HepG2 (cell line): ENCODE results near the gene PLS1. TPM values are rescaled to one million over a fixed set of nuclear protein-coding genes. Genes with fewer than 3 reads are reported as not detected.
A peak's percentile ranks its signal among the peaks of the same experiment; 100 is the strongest.

Experiments
- E2F1 ChIP-seq: sonication (generic); formaldehyde crosslinking; IDR thresholded peaks from 2 replicates; pipeline ENCODE4 v1.5.0; 2020; ENCODE audit warnings: missing genetic modification reagents
- KDM2A ChIP-seq: sonication (generic); formaldehyde crosslinking; IDR thresholded peaks from 2 replicates; pipeline ENCODE4 v1.4.0; 2020; ENCODE audit warnings: low read depth, missing genetic modification reagents, borderline replicate concordance
- TBL1XR1 ChIP-seq: fragments of 150-350 bp; IDR thresholded peaks from 2 replicates; pipeline ENCODE4 v1.6.1; 2014; ENCODE audit warnings: borderline replicate concordance, low read length; ENCODE audit not compliant: partially characterized antibody
- ZFY ChIP-seq: sonication (generic); formaldehyde crosslinking; IDR thresholded peaks from 2 replicates; pipeline ENCODE4 v1.4.0; 2020; ENCODE audit warnings: missing genetic modification reagents
- ZNF430 ChIP-seq: sonication (generic); formaldehyde crosslinking; IDR thresholded peaks from 2 replicates; pipeline ENCODE4 v1.9.0; 2021; ENCODE audit warnings: mild to moderate bottlenecking, missing genetic modification reagents
- ZNF441 ChIP-seq: sonication (generic); formaldehyde crosslinking; IDR thresholded peaks from 2 replicates; pipeline ENCODE4 v1.7.0; 2021; ENCODE audit warnings: missing genetic modification reagents, borderline replicate concordance
- polyA plus RNA-seq, 8 experiments: library from polyadenylated mRNA; depleted of rRNA in 3 of 8; stranded (reverse) in 7 of 8; unstranded in 1 of 8; fragments of >200 nt; fragmentation: Illumina TruSeq in 4 of 8; extraction: Trizol in 4 of 8; gene quantifications; 2 replicates each; pipeline versions ENCODE4 v1.2.1 to v1.2.3, GENCODE V29; 2011 to 2016; ENCODE audit warnings: low read depth in 4 of 8, missing spikeins in 1 of 8, mixed read lengths in 1 of 8; ENCODE audit not compliant: insufficient read depth in 1 of 8
- total RNA-seq, 5 experiments: library from RNA; depleted of rRNA; stranded (reverse); fragments of >200 nt; fragmentation: Illumina TruSeq; extraction: Trizol; gene quantifications; 2 replicates each; pipeline ENCODE4 v1.2.3, GENCODE V29; 2016; ENCODE audit warnings: low read depth in 1 of 5
- TF ChIP-seq, protein P1 (sequence below): sonication (generic); formaldehyde crosslinking; IDR thresholded peaks from 2 replicates; pipeline ENCODE4 v1.9.0; 2022; ENCODE audit warnings: low read depth, missing genetic modification reagents

PLS1 gene
- total and polyA plus RNA-seq, 2 of the 13 experiments (the other 11 are each of a cell fraction or from before 2014, with no cell fraction given), result 11.2 to 21.1 TPM

DNA sequence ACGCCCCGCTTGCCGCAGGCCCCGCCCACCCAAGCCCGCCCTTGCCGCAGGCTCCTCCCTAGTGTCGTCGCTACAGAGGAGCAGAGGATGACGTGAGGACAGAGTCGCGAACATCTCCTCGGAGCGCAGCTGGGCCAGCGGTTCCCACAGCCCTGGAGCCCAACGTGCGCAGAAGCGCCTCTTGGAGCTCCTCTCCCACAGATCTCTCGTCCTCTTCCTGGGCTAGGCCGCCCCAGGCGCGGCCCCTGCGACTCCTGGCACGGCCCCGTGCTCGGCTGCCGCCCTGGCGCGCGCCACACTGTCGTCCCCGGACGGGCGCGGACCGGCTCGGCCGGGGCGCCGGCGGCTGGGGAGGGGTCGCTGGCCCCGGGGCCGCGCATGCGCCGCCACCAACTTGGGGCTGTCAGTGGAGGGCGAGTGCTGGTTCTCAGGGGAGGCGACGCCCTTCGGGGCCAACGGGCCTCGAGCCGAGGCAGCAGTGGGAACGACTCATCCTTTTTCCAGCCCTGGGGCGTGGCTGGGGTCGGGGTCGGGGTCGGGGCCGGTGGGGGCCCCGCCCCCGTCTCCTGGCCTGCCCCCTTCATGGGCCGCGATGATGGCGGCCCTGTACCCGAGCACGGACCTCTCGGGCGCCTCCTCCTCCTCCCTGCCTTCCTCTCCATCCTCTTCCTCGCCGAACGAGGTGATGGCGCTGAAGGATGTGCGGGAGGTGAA lies 127.9 kb downstream of the PLS1 start, which contains the start of gene TRPC1 (continued):
- TF ChIP-seq, protein P1, sequence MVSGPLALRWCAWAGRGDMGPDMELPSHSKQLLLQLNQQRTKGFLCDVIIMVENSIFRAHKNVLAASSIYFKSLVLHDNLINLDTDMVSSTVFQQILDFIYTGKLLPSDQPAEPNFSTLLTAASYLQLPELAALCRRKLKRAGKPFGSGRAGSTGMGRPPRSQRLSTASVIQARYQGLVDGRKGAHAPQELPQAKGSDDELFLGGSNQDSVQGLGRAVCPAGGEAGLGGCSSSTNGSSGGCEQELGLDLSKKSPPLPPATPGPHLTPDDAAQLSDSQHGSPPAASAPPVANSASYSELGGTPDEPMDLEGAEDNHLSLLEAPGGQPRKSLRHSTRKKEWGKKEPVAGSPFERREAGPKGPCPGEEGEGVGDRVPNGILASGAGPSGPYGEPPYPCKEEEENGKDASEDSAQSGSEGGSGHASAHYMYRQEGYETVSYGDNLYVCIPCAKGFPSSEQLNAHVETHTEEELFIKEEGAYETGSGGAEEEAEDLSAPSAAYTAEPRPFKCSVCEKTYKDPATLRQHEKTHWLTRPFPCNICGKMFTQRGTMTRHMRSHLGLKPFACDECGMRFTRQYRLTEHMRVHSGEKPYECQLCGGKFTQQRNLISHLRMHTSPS (CRISPR knock-in tag), result no peak
- peak; percentile 75; the same call in 1 of the 2 replicates for TF ChIP-seq ZNF430 (CRISPR knock-in tag)
- TF ChIP-seq ZNF441 (CRISPR knock-in tag), result 0 out of 2 replicates have a peak, but pooled peaks have one; percentile 5
- TF ChIP-seq ZFY (CRISPR knock-in tag), result peak; percentile 84
- 0 out of 2 replicates have a peak, but pooled peaks have one; percentile 59 for TF ChIP-seq E2F1
- peak; percentile 30 for TF ChIP-seq KDM2A (CRISPR knock-in tag)
- no peak for TF ChIP-seq TBL1XR1
- TF ChIP-seq, all 625 proteins: peak for 112
